Bronchial epithelial cell (primary cell): Measurements from ENCODE around the gene SRCIN1. TPM values are rescaled to one million over a fixed set of nuclear protein-coding genes. Genes with fewer than 3 reads are reported as not detected.
A peak's percentile ranks its signal among the peaks of the same experiment; 100 is the strongest.

Source experiments
- DNase-seq: peaks from one replicate; pipeline ENCODE4 v3.0.0-alpha.2; 2010; ENCODE audit warnings: low read depth
- FAIRE-seq: peaks from 2 replicates; lab custom pipeline; 2011; peaks lifted over from hg19 to GRCh38; lab: Jason Lieb, UNC
- H3K27me3 ChIP-seq: 2 replicates; pipeline ENCODE4 v1.5.1; 2011; ENCODE audit warnings: low read length; ENCODE audit not compliant: control insufficient read depth, insufficient read depth
- H3K36me3 ChIP-seq: 2 replicates; pipeline ENCODE4 v1.5.1; 2011; ENCODE audit warnings: low read length; ENCODE audit not compliant: control insufficient read depth, insufficient read depth
- H3K4me3 ChIP-seq: 2 replicates; pipeline ENCODE4 v1.5.1; 2011; ENCODE audit warnings: mild to moderate bottlenecking, low read depth, low read length, control low read depth
- total RNA-seq: library from RNA; depleted of rRNA; stranded (reverse); fragments of >200 nt; gene quantifications from 2 replicates; pipeline ENCODE4 v1.2.1, GENCODE V29; 2014
- TF ChIP-seq, protein P1 (sequence below): IDR thresholded peaks from 2 replicates; pipeline ENCODE4 v1.5.1; 2011; ENCODE audit warnings: mild to moderate bottlenecking, moderate library complexity, low read length, control low read depth, inconsistent platforms; ENCODE audit not compliant: insufficient read depth, severe bottlenecking

SRCIN1 gene
- total RNA-seq, 1 donor from 2014 or later = under 0.01 TPM

DNA sequence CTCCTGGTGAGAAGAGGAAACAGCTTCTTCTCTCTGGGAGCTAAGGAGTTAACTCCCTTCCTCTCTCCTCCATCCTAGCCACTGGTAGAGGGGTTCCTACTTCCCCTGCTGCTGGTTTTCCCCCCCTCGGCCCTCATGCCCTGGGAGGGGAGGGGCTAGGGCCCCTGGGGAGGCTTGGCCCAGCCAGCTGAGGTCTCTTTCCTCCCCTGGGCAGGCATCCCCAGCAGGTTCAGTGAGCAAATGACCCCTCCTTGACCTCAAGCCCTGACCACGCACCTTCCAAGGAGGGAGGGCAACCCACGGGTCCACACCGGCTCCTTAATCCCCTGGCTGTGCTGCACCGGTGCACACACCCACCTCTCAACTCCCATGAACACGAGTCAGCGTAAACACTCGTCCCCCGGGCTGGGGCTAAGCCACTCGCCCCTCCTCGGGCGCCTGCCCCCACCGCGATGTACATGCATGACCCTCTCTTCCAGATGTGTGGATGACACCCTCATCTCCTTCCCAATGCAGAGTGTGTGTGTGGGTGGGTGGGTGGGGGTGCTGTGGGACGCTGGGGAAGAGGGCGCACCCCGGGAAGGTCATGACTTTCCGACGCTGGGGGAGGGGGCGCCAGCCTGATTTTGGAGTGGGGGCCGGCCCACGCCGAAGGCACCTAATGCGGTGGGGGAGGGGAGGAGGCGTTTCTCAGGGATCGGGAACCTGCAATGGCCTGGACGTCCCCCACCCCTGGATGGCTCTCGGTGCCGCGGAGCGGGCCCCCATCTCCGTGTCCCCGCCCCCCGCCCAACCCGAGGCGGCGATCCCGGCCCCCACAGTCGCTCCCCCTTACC, 33.7 kb downstream of the SRCIN1 start:
- no peaks in the 10 kb centered on the region for H3K36me3 ChIP-seq
- FAIRE-seq = no peak
- H3K27me3 ChIP-seq = peaks cover 30% of the 10 kb centered on the region
- TF ChIP-seq, protein P1, sequence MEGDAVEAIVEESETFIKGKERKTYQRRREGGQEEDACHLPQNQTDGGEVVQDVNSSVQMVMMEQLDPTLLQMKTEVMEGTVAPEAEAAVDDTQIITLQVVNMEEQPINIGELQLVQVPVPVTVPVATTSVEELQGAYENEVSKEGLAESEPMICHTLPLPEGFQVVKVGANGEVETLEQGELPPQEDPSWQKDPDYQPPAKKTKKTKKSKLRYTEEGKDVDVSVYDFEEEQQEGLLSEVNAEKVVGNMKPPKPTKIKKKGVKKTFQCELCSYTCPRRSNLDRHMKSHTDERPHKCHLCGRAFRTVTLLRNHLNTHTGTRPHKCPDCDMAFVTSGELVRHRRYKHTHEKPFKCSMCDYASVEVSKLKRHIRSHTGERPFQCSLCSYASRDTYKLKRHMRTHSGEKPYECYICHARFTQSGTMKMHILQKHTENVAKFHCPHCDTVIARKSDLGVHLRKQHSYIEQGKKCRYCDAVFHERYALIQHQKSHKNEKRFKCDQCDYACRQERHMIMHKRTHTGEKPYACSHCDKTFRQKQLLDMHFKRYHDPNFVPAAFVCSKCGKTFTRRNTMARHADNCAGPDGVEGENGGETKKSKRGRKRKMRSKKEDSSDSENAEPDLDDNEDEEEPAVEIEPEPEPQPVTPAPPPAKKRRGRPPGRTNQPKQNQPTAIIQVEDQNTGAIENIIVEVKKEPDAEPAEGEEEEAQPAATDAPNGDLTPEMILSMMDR = no peak
- H3K4me3 ChIP-seq = peak overlapping the region; percentile 14
- DNase-seq = no peak

DNA sequence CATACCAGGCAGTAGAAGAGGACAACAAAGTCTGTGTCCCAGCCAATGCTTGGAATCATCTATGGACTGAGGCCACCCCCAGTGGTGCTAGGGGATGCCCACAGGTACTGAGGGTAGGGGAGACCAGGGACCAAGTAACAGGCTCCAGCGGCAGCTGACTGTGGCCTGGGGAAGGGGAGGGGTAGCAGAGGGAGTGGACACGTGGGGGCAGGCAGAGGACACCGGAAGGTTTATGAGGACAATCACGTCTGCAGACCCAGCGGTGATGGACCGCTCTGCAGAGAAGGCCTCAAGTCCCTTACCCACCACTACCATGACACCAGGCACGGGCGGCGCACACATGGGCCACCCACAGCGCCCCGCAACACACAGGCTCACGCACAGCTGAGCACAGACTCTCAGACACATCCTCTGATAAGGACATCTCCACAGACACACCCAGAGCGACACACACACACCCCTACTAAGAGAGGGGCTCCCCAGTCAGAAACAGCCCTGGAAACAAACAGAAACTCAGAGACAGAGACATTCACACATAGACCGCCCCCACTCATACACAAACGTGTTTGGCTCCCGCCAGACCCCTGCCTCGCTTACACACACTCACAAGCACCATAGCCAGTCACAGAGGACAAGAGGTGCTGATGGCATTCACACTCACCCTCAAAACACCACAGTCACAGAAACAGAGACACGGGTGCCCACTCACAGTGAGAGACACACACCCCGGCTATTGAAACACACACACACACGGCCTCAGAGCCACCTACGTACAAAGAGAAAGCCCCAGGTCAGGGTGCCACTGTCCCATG, 35.8 kb downstream of the SRCIN1 start:
- no peak for FAIRE-seq

DNA sequence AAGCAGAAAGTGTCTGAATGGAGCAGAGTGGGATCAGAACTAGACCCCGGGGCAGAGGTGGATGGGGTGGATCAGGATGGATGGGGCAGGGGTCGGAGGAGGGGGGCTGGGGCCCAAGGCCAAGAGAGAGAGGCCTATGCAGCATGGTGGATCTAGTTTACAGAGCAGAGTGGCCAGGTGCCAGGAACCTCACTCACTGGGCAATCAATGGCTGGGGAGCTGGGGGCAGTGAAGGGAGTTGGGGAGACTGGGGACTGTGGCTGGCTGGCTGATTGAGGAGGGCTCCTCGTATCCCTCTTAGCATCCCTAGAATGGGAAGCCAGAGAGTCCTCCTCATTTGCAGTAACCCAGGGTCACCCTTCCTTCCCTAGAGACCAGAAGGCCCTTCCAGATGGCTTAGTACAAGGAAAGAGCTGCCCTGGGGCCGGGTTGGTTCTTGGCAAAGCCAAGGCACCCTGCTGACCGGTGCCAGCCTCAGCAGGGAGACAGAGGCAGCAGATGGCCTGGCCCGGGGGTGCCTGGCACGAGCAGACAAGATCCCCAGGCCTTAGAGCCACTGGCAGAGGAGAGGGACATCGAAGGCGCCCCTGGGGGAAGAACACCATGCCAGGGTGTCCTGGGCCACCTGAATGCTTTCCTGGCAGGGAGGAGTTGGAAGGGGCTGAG, 36.8 kb downstream of the SRCIN1 start:
- no peaks in the 10 kb centered on the region for H3K36me3 ChIP-seq
- DNase-seq (no peak), FAIRE-seq (no peak)
- peaks cover 44% of the 10 kb centered on the region for H3K27me3 ChIP-seq
- TF ChIP-seq, protein P1 = no peak
- no peak overlapping the region for H3K4me3 ChIP-seq

More for the DNA sequence above, 35.8 kb downstream of the SRCIN1 start:
- Histone ChIP-seq H3K27me3 (peaks cover 38% of the 10 kb centered on the region), H3K4me3 (no peak overlapping the region), H3K36me3 (no peaks in the 10 kb centered on the region)
- TF ChIP-seq, protein P1 = no peak
- DNase-seq = no peak

DNA sequence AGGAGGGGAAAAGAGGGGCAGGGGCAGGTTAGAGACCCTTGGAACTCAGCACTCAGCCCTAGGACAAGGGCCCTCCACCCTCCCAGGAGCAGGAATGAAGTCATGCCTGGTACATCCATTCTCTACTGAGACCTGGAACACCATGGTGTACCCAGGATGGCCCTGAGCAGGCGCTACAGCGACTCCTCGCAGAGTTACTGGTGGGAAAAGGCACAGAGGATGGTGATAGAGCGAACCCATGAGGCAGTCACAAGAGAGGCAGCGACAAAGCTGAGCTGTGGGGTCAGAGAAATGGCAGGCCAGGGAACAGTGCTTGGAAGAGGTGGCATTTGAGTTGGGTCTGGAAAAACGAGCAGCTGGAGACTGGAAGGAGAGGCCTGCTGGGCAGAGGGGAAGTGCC, 37.5 kb downstream of the SRCIN1 start:
- TF ChIP-seq, protein P1 = no peak
- FAIRE-seq (no peak), DNase-seq (no peak)
- Histone ChIP-seq H3K4me3 (no peak overlapping the region), H3K36me3 (no peaks in the 10 kb centered on the region), H3K27me3 (peaks cover 47% of the 10 kb centered on the region)

DNA sequence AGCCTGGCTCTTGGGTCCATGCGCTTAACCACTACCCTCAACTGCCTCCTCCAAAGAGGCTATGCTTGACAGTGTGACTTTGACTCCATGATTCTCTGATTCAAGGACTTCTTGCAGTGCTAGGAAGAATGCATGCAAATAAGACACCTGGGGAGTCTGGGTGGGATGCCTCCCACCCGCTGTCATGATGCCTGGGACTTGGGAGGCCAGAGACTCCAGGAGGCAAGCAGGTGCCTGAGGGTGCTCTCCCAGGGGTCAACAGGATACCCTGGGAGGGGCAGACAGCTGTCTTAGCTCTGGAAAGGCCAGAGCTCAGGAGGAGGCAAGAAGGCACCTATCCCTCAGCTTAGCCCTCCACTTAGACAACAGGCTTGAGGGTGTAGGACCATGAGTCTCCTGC, 38.4 kb downstream of the SRCIN1 start:
- FAIRE-seq (no peak), DNase-seq (no peak)
- peaks cover 49% of the 10 kb centered on the region for H3K27me3 ChIP-seq
- TF ChIP-seq, protein P1 = no peak
- no peak overlapping the region for H3K4me3 ChIP-seq
- H3K36me3 ChIP-seq = no peaks in the 10 kb centered on the region
